ENCODE measurements around the gene CCDC88C.

DNA sequence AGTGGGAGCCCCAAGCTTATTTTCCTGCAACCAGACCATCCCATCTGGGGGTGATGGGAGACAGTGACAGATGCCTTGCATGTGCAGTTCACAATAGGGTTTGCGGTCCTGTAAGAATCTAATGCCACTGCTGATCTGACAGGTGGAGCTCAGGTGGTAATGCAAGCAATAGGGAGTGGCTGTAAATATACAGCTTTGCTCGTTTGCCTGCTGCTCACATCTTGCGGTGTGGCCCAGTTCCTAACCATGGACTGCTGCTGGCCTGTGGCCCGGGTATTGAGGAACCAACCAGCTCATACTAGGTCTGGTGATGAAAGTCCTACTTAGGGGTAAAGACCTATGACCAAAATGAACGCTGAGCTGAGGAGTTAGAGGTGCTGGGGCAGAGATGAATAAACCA, 36.1 kb upstream of the CCDC88C start:
- TF ChIP-seq EZH2 (IDR thresholded peaks at IDR 0.05; ENCODE audit: borderline replicate concordance, low read depth, low read length, severe bottlenecking) (no peak), CTCF (IDR thresholded peaks at IDR 0.05; ENCODE audit: borderline replicate concordance, extremely low read depth, low read length, poor library complexity, severe bottlenecking) (no peak)

Measured in DND-41 (cell line).